GM21723 (cell line): ENCODE measurements around the gene BBLN.
A peak's percentile ranks its signal among the peaks of the same experiment; 100 is the strongest.

Experiments used
- ATAC-seq: cut with Tn5 transposase; IDR thresholded peaks from one replicate; pipeline ENCODE4 v1.9.1; 2021; ENCODE audit warnings: mild to moderate bottlenecking, moderate library complexity; ENCODE audit not compliant: unreplicated experiment

Gene BBLN

DNA sequence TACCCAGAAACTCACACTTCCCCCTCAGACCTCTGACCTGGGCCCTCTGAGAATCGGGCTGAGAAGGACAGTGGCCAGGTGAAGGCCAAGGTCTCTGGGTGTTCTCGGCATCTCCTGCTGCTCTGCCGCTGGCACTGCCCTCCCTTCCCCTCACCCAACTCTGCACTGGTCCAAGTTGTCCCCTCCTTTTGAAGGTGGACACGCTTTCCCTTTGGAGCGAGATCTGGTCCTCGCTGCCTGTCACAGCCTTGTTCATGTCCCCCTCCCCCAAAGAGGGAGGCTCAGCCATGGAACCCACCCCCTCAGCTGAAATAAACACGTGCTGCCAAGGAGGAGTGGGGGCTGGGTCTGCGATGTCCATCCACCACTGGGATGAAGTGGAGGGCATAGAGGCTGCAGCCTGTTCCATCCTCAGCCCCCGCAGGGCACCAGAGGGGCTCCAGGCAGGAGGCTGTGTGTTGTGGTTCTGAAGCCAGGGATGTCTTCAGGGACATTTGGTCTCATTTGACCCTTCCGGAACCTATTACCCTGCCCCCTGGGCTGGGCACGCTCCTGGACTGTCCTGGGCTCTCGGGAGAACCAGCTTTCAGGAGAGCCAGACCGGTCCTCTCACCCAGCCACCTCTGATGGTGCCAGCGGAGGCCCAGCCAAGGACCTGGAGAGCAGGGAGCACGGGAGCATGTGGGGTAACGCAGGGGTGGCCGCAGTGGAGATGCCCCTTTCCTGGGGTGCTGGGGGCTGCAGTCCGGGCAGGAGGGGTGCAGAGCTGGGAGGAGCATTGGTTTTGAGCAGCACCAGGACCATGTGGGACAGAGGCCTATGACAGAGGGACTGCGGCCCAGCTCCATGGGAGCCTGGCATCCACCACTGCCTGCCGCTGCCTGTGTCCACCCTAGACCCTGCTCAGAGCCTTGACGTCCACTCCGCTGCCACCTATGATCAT lies 15.6 kb upstream of the BBLN start:
- no peak for ATAC-seq

DNA sequence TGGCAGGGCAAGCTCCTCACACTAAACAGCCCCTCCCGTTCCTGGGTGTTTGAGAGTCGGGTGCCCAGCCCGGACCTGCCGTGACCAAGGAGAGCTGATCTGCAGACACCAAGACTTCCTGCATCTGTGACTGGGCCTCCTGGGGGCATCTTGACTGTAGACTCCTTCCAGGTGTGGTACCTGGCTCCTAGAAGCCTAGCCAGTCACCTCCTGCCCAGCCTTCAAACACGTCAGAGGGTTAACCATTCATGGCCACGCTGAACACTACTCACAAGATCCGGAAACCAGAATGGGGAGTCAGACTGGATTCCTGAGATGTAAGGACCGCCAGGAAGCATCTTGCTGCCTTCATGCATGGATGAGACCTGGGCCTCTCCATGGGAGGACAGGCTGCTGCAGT lies 14.5 kb upstream of the BBLN start:
- no peak for ATAC-seq

DNA sequence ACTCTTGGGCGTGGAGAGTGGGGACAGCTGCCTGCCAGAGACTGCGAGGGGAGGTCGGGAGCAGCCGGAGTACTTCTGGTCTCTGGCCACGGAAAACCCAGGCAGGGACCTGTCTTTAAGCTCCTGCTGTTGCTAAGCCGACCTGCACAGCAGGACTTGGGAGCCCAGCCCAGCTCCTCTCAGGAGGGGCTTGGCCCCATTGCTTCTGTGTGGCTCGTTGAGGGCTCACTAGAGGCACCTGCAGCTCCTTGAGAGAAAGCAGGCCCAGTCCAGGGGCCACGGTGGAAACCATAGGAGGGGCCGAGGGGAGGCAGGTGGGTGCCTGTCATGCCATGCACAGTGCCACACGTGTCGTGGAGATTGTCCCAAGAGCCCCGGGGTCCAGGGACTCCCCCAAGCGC lies 14.1 kb upstream of the BBLN start:
- no peak for ATAC-seq

DNA sequence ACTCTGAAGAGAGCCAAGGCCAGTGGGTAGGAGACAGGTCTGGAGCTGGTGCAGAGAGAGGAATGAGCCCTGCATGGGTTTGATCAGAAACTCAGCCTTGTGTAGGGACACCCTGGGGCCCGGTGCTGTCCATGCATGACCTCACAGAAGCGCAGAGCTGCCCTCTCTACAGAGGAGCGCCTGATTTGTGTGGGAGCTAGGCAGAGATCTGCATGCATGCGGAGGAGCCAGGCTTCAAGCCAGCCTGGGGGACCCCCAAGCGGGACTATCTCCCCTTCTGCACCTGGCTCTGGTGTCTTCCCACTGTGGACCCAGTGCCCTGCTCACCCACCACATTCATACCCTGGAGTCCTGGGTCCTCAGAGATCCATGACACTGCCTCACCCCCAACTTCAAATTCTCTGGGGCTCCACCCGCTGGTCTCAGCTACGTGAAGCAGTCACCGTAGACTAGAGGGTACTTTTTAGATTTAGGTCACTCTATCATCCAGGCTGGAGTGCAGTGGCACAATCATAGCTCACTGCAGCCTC lies 13.4 kb upstream of the BBLN start:
- ATAC-seq, result no peak

DNA sequence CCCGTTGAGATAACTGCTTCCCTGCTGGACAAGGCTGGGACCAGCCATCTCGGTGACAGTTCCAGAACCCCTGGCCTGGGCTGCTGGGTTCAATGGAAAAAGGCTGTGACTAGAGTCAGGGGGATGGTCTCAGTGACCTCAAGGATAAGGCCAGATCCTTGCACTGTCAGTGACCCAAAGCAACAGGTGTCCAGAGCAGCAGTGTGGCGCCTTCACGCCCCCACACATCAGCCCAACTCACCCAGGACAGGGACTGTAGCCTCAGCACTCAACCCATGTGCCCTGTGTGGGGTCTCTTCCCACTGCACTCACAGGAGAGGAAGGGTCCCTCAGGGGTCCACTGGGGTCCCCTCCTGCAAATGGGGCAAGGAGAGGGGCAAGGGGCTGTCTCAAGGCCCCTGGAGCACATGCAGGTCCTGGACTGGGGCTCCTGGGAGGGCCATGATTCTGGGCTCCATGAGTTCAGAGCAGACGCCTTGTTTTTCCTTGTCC lies 11.5 kb upstream of the BBLN start:
- no peak for ATAC-seq

DNA sequence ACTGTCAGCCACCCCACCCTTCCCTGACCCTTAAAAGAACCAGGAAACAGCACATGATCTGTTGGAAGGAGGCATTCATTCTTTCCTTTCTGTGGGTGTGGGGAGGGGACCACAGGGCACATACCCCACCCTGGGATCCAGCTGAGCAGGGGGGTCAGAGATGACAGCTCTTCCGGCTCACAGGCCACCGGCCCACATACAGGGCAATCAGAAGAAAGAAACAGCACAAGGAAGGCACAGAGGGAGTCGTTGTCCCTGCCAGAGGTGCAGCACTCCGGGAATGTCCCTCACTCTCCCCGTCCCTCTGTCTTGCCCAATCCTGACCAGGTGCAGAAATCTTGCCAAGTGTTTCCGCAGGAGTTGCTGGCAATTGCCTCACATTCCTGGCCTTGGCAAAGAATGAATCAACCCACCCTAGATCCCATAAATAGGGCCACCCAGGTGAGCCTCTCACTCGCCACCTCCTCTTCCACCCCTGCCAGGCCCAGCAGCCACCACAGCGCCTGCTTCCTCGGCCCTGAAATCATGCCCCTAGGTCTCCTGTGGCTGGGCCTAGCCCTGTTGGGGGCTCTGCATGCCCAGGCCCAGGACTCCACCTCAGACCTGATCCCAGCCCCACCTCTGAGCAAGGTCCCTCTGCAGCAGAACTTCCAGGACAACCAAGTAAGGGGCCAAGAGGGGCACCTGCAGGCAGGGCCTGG lies 10.9 kb upstream of the BBLN start, which contains the start of gene LCN2:
Gene LCN2, plus strand, starts transcription at position 453 of the 701 bp plus-strand sequence. Its CDS starts 73 bp downstream, at position 526.
- ATAC-seq, result no peak

DNA sequence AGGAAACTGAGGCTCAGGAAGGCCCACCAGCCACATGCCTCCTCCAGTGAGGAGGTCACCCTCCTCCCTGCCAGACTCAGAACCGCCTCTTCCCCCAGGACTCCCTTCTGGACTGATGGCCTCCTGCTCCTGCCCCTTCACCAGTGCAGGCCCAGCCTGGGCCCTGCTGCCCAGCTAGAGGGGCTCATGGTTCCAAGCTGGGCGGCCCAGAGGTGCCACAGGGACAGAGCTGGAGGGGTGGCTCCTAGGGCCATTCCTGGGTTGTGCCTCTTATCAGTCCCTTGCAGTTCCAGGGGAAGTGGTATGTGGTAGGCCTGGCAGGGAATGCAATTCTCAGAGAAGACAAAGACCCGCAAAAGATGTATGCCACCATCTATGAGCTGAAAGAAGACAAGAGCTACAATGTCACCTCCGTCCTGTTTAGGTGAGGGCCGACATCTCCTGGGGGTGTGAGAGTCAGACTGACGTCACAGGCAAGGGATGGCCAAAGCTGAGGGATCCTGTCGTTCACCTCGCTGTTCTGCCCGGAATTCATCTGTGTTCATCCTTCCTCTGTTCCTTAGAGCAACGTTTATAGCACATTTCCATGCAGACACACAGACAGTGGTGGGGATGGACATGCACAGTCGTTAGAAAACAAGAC lies 10.0 kb upstream of the BBLN start:
- ATAC-seq, result no peak

DNA sequence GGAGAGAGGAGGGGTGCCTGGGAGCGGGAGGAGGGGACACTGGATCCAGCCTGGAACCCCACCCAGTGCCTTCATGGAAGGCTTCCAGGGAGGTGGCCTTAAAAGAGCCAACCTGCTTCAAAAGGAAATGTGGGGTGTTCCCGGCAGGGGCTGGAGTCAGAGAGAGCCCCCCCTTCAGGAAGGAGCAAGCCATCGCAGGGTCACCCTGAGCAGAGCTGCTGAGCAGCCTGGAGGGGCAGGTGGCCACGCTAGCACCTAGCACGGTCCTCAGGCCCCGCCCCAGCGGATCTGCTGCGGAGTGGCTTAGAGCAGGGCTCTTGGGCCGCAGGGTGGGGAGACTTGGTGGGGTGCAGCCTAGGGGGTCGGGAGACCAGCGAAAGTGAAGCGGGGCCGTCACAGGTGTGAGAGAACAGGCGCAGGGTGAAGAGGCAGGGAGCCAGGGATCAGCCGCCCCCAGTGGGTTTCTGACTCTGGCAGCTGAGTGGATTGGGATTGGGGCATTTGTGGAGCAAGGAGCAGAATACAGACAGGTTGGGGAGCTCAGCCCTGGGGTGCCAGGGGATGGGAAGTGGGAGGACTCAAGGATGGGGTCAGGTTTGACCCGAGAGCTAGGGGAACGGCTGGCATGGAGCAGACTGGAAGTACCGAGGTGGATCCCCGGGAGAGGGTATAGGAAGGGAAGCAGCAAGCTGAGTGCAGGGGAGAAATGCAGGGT lies 9.3 kb upstream of the BBLN start:
- ATAC-seq, result no peak

DNA sequence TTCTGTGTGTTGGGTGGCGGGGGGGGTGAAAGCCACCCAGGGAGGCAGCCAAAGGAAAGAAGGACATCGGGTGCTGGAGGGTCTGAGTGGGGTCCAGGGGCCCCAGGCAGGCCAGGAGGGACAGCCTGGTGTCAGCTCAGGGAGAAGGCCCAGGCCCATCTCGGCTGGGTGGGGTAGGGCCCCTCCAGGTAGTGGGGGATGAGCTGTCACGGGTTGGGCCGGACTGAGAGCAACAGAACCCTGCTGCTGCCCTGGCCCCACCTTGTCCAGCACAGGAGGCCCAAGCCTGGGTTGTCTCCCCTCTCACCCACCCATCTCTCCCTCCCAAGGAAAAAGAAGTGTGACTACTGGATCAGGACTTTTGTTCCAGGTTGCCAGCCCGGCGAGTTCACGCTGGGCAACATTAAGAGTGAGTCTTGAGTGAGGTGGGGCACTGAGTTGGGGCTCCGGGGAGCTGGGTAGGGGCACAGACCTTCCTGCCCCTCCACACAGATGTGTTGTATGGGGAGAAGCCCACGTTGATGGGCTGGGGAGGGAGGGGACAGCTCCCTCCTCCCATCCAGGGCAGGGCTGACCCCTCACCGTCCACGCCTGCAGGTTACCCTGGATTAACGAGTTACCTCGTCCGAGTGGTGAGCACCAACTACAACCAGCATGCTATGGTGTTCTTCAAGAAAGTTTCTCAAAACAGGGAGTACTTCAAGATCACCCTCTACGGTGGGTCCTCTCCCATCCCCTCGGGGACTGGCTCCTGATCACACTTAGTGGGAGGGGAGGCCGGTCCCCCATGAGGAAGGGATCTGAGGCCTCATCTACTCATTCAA lies 8.5 kb upstream of the BBLN start:
- no peak for ATAC-seq

DNA sequence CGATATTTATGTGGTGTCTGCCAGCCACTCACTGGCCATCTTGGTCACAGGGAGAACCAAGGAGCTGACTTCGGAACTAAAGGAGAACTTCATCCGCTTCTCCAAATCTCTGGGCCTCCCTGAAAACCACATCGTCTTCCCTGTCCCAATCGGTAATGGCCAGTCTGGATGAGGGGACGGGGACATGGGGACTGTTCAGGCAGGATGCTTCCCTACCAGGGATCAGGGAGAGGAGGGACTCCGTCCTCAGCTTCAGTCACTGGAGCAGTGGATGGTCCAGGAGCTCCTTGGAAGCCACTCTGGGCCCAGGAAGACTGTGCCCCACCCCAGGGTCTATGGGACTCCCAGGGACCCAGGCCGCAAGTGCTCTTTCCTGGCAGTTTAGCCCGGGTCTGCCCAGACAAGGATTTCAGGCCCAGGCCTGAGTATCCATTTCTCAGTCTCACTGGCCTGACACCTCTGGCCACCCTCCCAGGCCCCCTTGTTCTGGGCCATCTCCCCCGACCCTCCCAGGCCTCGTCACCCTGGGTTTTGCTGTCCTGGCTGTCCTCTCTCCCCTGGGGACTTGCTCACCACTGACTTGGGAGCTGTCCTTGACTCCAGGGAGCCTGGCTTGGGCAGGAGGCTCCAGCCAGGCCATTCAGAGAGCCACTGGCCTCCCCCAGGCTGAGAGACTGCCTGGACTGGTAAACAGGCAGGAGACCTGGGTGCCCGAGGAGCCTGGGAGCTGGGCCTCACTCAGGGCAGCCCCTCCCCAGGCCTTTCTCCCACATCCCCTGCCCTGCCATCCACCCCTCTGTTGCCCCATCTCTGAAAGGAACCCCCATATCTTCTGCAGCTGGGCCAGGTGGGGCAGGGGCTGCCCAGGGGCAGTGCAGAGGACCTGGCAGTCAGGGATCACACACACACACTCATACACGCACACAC lies 7.7 kb upstream of the BBLN start:
- no peak for ATAC-seq

DNA sequence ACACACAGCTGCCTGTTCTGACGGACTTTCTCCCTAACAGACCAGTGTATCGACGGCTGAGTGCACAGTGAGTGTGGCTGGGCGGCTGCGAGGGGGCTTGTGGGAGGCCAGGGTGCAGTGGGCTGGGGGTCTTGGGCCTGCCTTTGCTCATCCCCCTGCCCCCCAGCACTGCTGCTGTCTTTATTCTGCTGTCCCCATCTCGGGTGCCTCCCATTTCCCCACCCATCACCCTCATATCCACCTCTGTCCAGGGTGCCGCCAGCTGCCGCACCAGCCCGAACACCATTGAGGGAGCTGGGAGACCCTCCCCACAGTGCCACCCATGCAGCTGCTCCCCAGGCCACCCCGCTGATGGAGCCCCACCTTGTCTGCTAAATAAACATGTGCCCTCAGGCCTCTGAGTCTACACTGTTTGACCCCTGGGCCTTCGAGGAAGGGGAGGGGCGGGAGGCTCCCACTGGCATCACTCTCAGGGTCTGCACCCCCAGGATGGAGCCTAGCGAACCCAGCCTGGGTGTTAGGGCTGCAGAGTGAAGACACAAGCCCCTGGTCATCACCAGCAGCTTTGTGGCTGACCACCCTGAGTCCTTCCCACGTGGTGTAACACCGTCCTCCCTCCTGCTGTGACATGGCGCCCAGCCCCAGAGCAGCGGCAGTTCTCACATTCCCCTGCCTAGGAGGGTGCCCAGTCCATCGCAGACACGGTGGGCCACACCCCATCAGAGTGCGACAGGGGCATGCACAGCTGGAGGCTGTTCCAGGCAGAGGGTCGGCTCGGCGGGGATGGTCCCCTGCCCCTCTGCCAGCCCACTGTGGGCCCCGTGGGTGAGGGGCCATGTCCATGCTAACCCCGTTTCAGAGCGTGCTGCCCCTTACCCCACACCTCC lies 6.8 kb upstream of the BBLN start:
- no peak for ATAC-seq

DNA sequence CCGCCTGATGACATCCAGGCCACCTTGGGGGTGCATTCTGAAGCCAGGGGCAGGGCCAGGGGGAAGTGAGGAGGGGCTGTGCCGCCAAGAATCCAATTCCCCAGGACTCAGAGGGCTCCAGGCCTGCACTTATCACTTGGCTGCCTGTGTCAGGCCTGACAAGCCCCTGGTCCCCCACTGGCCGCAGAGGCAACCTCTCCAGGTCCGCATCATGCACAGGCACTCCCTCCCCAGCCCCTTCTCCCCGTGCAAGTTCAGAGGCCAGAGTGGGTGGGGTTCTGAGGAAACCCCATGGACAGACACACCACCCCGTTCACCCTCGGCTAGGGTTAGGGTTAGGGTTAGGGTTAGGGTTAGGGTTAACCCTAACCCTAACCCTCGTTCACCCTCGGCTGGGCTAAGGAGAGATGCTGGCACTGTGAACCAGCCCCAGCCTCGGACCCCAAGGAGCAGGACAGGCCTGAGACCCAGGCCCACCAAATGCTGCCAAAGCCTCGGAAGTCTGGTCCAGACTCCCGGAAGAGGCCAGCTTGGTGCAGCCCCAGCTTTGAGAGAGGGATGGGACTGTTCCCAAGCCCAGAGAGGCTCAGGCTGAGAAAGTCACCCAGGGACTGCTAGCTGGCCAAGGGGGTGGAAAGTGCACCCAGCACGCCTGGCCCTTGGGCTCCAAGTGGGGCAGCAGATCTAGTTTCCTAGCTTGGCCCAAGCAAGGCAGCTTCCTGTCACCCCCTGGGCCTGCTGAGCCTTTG lies 5.9 kb upstream of the BBLN start:
- ATAC-seq, result no peak

DNA sequence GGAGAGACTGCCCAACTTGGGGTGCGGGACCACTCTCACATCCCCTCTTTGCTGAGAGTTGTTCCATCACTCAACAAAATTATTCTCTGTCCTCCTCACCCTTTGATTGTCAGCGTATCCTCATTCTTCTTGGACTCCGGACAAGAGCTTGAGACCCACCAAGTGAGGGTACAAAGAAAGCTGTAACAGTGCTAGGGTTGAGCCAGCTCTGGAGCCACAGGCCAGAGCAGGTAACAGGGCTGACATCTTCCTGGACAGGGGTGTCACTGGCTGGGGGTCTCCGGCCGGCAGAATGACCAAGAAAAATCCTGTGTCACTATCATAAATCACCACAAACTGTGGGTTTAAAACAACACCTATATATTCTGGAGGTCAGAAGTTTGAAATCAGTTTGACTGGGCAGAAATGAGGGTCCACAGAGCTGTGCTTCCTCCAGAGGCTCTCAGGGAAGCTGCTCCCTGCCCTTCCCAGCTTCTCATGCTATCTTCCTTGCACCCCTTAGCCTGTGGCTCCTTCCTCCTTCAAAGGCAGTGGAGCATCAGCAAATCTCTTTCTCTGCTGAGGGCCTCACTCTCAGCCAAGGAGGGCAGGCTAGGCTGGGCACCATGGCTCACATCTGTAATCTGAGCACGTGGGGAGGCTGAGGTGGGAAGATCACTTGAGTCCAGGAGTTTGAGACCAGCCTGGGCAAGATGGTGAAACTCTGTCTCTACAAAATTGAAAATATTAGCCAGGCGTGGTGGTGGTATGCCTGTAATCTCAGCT lies 4.1 kb upstream of the BBLN start:
- no peak for ATAC-seq

DNA sequence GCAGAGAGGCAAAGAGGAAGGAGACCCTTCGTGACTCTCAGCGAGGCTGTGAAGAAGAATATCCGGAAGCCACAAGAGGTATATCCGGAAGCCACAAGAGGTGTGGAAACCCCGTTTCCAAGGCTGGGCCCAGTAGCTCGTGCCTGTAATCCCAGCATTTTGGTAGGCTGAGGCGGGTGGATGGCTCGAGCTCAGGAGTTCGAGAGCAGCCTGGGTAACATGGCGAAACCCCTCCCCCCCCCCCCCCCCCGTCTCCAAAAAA lies 612 bp upstream of the BBLN start:
- peak; percentile 19 for ATAC-seq

DNA sequence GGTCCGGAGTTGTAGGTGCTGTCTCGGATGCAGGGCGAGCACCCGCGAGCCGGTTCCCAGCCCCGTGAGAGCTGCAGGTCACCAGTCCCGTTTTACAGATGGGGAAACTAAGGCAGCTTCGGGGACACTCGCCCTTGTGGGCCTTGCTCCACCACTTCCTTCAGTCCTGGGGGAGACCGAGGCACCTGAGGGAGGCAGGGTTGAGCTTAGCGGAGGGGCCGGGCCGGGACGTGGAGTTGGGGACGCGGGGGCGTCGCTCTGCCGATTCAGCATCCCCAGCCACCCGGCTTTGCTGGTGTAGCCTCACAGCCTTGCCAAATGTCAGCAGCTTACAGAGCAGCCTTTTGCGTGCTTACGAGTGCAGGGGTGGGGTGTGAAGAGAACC lies 530 bp downstream of the BBLN start:
- ATAC-seq, result peak; percentile 26

DNA sequence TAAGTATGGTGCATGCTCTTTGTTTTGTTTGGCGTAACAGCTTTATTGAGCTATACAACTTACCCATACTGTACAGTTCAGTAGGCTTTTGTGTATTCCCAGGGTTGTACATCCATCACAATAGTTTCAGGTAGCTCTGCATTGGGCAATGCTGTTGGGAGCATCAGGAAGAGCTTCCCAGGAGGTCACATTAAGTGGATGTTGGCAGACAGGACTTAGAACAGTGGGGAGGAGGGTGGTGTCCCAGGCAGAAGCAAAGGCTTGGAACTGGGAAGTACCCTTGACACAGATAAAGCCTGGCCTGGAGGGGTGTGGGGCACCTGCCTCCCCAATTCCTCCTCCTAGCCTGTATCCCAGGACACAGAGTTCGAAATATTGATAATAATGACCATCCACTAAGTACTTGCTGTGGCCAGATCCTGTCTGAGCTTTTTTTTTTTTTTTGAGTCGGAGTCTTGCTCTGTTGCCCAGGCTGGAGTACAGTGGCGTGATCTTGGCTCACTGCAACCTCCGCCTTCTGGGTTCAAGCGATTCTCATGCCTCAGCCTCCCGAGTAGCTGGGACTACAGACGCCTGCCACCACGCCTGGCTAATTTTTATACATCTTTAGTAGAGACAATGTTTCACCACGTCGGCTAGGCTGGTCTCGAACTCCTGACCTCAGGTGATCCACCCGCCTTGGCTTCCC lies 1.3 kb downstream of the BBLN start:
- ATAC-seq, result no peak
